ENCODE data around the gene ATP10D. TPM values are rescaled to one million over a fixed set of nuclear protein-coding genes. Genes with fewer than 3 reads are reported as not detected.

The ATP10D gene
- total RNA-seq, 1 experiment from 2014 or later, result 18.5 TPM

GRCh38 chr4:47612116-47613023 lies 127.3 kb downstream of the ATP10D start:
- in situ Hi-C loops (cut with HindIII; ENCODE audit: low pct_unique_long_range_greater_than_20kb, low sequenced_read_pairs), result no loop called here
- DNase-seq (ENCODE audit: low read depth, low spot score), result no peak

GRCh38 chr4:47615385-47615784 lies 130.3 kb downstream of the ATP10D start:
- in situ Hi-C loops (cut with HindIII; ENCODE audit: low pct_unique_long_range_greater_than_20kb, low sequenced_read_pairs), result no loop called here
- DNase-seq (ENCODE audit: low read depth, low spot score), result no peak

- DNase-seq (ENCODE audit: low read depth, low spot score), result no peak
- in situ Hi-C loops (cut with HindIII; ENCODE audit: low pct_unique_long_range_greater_than_20kb, low sequenced_read_pairs), result no loop called here
Measured at GRCh38 chr4:47617607-47618006, 132.5 kb downstream of the ATP10D start.

GRCh38 chr4:47619691-47620090 lies 134.6 kb downstream of the ATP10D start:
- in situ Hi-C loops (cut with HindIII; ENCODE audit: low pct_unique_long_range_greater_than_20kb, low sequenced_read_pairs), result no loop called here
- DNase-seq (ENCODE audit: low read depth, low spot score), result no peak

- in situ Hi-C loops (cut with HindIII; ENCODE audit: low pct_unique_long_range_greater_than_20kb, low sequenced_read_pairs), result no loop called here
- DNase-seq (ENCODE audit: low read depth, low spot score), result no peak
Measured at GRCh38 chr4:47621181-47621580, 136.1 kb downstream of the ATP10D start.

- in situ Hi-C loops (cut with HindIII; ENCODE audit: low pct_unique_long_range_greater_than_20kb, low sequenced_read_pairs), result no loop called here
Measured at GRCh38 chr4:47624031-47624441, 139.0 kb downstream of the ATP10D start.

GRCh38 chr4:47631161-47631560 lies 146.1 kb downstream of the ATP10D start:
- in situ Hi-C loops (cut with HindIII; ENCODE audit: low pct_unique_long_range_greater_than_20kb, low sequenced_read_pairs), result no loop called here

More at GRCh38 chr4:47624031-47624441, 139.0 kb downstream of the ATP10D start:
- DNase-seq (ENCODE audit: low read depth, low spot score), result no peak

GRCh38 chr4:47639531-47639930 lies 154.5 kb downstream of the ATP10D start:
- in situ Hi-C loops (cut with HindIII; ENCODE audit: low pct_unique_long_range_greater_than_20kb, low sequenced_read_pairs), result no loop called here
- DNase-seq (ENCODE audit: low read depth, low spot score), result no peak

More at GRCh38 chr4:47631161-47631560, 146.1 kb downstream of the ATP10D start:
- no peak for DNase-seq (ENCODE audit: low read depth, low spot score)

- in situ Hi-C loops (cut with HindIII; ENCODE audit: low pct_unique_long_range_greater_than_20kb, low sequenced_read_pairs), result no loop called here
- no peak for DNase-seq (ENCODE audit: low read depth, low spot score)
Measured at GRCh38 chr4:47640911-47641310, 155.8 kb downstream of the ATP10D start.

GRCh38 chr4:47641755-47642154 lies 156.7 kb downstream of the ATP10D start:
- in situ Hi-C loops (cut with HindIII; ENCODE audit: low pct_unique_long_range_greater_than_20kb, low sequenced_read_pairs), result no loop called here

GRCh38 chr4:47642191-47642830 lies 157.2 kb downstream of the ATP10D start:
- DNase-seq (ENCODE audit: low read depth, low spot score), result no peak
- in situ Hi-C loops (cut with HindIII; ENCODE audit: low pct_unique_long_range_greater_than_20kb, low sequenced_read_pairs), result no loop called here

More at GRCh38 chr4:47641755-47642154, 156.7 kb downstream of the ATP10D start:
- no peak for DNase-seq (ENCODE audit: low read depth, low spot score)

Other genes starting within 250 kb of the ATP10D start
- gene COMMD8, start 21.6 kb upstream of the ATP10D start, total RNA-seq (2014; rRNA removed; shearing (Covaris generic)), result 55.8 and 62.4 TPM in 2 replicates

Data from SK-MEL-5 (cell line).